Activated CD8-positive, alpha-beta memory T cell treated with anti-CD3 and anti-CD28 coated beads for 48 hours (primary cell): ENCODE measurements around the gene MKNK1.
A peak's percentile ranks its signal among the peaks of the same experiment; 100 is the strongest.

Experiments used
- DNase-seq, 3 experiments: peaks; one replicate each; pipeline ENCODE4 v3.0.0-alpha.2; 2020; ENCODE audit warnings: low read depth in 2 of 3, low spot score in 2 of 3

The MKNK1 gene

DNA sequence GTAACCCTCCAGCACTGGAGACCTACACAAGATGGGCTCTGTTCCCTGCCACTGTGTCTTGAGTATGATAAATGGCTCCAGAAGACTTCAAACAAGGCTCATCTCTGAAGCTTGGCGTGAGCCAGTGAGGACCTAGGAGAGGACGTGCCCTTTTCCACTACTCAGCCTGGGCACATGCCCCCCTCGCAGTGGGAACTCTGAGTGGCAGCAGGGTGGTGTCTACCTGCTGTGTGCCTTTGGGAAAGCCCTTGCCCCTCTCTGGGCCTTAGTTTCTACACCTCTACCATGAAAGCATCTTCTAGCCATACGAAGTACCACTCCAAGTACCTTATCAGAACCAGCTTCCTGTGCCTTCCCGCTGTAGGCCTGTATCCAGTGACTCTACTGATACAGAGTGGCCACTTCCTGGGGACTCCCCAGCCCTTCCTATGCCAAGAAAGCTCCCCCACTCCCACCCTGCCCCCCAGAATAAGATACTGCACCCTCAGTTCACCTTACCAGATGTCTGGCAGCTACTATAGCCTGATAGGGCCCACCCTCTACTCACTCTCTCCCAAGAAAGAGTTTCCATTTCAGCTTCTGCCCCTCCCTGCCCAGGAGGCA, 15.7 kb upstream of the MKNK1 start:
- no peak for DNase-seq

DNA sequence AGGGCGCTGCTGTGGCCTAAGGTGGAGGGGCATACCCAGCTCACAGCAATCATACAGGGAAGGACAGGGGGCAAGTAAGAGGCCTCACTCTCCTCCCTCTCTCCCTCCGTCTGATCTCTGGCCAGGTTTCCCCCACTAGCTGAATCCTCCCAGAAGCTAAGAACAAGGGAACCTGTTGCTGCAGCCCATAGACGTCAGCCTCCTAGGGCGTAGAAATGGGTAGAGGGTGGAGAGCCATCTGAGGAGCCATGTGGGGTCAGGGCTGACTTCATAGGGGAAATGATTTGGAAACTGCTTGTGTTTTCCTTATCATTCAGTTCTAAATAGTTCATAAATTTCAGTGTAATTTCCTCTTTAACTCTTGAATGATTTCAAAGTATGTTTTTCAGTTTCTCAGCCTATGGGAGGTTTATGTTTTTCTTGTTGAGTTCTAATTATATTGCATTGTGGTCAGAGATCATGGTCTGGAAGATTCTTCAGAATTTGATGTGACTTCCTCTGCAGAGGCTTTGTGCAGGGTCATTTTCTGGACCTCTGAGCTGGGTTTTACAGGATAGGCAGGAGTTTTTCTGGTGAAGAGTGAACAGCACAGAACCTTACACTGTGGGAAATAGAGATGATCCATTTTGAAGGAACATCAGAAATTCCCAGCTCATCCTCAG, 14.8 kb upstream of the MKNK1 start:
- no peak for DNase-seq

DNA sequence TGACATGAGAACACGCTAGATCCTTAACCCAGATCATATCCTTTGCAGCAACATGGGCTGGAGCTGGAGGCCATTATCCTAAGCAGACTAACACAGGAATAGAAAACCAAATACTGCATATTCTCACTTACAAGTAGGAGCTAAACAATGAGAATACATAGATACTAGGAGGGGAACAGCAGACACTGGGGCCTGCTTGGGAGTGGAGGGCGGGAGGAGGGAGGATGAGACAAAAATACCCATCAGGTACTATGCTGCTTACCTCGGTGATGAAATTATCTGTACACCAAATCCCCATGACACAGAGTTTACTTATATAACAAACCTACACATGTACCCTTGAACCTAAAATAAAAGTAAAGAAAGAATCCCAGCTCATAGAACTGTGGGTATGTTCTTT, 13.8 kb upstream of the MKNK1 start:
- no peak for DNase-seq

DNA sequence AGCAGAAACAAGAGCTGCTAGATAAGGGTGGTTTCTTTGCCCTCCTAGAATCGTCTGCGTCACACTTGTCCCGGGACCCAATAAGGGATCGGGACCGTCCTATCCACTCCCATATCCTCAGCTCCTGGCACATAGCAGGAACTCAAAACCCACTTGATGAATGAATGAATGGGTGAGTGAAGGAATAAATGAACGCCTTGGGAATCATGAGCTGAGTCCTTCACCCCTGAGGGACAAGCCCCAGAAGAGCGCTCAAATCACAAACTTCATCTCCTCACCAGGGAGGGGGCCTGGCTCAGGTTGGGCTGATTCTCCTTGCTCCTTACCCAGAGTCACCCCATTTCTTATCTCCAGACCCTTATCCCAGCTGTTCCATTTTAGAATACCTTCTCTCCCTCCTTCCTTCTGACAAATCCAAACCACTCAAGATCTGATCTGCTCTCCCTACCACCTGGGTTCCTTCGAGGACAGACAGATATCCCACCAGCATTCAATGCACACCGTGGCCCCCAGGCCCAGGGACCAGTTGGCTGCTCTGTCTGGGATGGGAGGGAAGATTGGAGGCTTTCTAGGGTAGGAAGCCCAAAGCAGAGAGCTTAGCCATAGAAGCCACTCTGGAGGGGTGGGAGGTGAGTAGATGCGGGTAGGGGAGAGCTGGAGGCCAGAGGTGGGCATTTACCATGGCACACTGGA, 13.2 kb upstream of the MKNK1 start:
- no peak for DNase-seq

DNA sequence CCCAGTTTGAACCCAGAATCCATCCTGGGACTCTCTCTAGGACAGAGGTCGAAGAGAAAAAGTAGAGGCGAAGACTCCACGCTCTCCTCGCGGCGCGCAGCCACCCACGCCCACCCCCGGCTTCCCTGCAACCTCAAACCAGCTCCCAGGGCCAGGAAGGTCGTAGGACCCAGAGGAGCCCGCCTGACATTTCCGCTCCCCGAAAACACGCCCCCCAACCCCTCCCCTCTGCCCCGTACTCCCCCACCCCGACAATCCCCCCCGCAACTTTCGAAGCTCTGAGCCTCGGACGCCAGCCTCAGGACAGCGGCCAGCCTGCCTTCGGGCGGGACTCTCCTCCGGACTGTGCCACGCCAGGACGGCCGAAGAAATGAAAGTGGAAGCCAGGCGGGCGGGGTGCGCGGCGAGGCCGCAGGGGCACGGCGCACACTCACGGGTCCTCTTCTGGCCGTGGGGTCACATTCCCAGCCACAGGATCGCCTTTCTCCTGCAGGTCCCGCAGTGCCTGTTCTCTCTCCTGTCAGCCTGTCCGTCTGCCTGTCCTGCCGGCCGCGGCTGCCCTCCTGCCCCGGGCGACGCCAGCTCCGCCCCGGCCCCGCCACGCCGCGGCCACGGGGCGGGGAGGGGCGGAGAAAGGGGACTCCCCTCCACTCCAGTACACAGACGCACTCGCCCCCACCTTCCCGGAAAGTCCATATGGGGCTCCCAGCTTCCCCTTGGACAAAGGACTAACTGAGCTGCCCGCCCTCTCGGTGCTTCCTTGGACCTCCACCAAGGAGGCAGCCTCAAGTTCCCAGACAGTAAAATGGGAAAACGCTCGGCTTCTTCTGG, 12.4 kb upstream of the MKNK1 start, which contains the start of gene MOB3C:
TSS of gene MOB3C (minus strand) at position 535 of the 831 bp plus-strand sequence. CDS start 3,490 bp downstream, outside the sequence.
- peak; percentile 15 to 38 (median 30) for DNase-seq

DNA sequence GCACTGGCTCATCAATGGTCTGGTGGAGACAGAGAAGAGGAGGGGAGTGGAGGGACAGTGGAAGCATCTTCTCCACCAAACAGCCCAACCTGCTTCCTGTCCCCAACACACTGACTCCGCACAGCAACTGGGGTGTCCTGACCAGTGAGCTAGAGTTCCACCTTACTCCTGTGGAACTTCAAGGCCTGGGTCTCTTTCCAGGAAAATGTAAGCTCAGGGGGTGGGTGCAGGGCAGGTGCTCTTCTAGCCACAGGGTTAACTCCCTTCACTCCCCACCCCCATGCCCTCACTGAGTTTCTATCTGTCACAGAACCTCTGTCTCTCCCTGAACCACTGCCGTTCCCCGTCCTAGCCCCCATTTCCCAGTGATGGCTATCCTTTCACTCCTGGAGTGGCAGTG, 11.7 kb upstream of the MKNK1 start:
- DNase-seq: no peak

DNA sequence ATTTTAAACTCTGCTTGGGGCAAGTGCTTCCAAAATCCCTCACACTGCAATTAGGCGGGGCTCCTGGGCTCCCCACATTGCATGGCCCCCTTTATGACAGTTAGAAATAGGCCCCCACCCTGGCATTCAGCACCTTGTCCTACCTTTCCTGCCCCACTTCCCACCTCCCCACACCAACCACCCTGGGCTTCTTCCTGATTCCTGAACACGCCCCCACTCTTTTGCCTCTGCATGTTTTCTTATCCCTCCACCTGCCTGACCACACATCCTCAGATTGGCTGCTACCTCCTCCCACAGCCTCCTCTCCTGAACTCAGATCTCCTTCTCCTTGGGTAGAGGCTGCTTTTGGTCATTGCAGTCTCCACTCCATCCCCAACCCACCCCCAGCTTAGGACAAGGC, 11.0 kb upstream of the MKNK1 start:
- DNase-seq: no peak

DNA sequence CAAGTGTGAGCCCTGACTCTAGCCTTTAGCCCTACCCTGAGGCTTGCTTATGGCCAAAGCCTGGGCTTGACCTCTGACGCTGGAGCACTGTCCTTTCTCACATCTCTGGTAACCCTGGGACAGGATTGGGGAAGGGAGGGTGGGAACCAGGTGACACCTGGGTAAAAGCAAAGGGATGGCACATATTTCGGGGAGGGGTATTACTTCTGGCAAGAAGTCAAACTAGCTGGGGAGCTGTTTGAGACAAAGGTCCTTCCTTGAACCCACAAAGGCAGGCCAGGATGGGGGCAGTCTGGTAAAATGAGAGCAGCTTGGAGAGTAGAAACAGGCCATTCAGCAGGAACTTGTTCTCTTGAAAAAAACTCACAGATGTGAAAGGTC, 10.5 kb upstream of the MKNK1 start:
- no peak for DNase-seq

DNA sequence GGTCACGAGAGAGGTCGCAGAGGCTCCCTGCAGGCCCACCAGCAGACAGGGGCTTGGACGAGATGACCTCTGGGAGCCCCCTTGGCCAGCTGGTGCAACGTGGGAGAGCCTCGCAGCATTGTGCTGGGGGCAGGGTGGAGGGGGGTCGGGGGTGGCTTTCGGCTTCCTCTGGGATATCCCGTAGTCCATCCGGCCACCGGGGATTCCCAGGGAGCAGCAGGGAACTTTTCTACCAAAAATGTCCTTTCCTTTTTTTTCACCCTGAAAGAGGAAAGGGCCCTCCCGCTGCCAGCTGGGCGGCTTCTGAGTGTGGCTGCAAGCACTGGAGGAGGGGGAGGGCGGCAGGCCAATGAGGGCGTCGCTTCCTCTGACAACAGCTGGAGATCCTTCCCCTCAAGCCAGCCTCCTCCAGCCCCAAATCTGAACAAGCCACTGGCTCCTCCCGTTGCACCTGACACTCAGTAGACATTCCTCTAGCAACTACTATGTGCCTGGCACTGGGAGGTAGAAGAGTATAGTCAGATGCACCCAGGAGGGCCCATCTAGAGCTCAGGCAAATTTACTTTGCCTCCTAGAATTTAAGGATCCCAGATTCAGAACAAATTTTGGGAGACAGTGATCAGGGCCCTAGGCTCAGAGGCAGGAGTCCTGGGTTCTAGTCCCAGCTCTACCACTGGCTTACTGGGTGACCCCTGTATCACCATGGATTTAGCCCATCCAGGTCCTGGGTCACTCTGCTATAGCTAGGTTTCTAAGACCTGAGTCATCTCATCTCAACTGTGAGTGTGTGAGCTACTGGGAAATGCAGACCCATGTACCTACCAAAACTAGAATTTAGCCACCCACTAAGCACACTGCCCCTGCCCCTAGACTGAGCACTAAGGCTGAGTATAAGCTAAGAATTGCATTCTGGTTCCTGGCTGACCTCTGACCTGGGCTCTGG, 9.9 kb upstream of the MKNK1 start:
- DNase-seq: no peak

DNA sequence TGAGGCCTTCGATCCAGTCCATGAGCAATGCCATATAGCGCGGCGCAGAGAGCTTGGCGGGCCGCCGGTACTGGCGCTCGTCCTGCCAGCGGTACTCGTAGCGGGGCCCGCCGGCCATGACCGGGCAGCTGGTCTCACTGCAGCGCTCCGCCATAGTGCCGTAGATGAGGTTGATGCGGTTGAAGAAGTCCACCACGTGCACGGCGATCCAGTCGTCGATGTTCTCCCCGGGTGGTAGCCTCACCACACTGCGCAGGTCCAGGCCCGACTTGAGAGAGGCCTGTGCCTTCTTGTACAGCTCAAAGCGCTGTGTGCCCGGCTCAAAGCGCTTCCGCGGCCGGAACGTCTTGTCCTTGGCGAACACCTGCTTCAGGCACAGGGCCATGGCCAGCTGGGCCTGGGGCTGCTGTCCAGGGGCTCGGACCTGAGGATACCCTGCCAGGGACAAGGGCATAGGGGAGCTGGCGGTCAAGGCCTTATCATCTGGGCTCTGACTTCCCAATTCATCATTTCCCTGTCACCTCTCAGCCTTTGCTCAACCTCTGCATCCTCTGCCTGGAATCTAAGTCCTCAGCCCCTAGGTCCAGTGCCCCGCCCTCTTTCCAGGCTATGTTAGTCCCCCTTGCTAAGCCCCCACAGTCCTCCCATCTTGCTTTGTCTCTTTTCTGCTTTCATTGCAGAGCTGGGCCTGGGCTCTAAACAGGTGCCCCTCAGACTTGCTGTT, 9.0 kb upstream of the MKNK1 start:
- DNase-seq: no peak

DNA sequence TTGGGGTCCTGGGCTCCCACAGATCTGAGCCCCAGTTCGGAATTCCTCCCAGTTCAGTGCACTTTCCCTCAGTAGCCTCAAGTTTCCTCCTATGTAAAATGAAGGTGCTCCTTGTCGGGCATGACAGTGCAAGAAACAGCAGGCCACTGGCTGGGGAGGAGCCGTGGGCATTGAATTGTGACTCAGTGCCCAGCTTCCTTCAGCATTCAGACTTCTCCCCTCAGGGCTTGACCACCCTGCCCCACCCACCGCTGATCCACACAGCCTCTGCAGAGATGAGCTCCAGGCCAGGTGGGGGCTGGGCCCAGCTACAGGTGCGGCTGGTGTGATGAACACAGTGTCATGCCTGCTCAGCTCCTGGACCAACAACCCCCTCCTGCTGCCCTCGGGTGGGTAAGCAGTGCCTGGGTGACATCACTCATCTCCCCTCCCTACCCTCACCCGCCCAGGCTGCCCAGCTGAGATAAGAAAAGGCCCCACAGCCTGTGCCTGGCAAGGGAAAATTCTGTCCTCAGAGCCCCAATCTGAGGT, 7.7 kb upstream of the MKNK1 start:
- DNase-seq: no peak

DNA sequence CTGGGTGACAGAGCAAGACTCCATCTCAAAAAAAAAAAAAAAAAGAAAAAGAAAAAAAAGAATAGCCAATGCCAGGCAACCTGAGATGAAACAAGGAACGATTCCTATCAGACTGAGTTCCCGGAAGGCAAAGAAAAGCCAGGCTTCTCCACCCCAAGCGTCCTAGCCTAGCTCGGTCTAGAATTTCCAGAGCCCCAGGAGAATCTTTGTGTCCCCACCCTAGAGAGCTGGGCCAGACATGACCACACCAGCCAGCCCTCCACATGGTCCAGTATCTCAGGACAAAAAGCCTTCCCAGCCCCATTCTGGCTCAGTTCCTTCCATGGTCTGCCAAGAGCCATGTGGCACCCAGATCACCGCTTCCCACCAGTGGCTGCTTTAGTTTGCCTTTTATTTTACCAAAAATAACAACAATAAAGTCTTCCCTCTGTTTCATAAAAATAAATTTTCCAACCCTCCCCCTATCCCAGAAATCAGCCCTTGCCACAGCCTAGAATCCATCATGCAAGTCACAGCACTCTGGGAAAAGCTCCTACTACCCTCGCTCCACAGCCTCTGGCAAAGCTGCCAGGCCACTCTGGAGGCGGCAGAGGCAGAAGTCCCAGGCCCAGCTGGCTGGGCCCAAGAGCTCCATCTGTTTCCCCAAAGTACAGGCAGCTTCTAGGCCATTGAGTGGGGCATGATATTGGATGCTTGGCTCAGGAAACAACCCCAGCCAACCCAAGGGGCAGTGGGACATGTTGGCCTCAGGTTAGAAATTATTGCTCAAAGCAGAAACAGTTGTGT, 3.5 kb upstream of the MKNK1 start:
- DNase-seq: no peak

DNA sequence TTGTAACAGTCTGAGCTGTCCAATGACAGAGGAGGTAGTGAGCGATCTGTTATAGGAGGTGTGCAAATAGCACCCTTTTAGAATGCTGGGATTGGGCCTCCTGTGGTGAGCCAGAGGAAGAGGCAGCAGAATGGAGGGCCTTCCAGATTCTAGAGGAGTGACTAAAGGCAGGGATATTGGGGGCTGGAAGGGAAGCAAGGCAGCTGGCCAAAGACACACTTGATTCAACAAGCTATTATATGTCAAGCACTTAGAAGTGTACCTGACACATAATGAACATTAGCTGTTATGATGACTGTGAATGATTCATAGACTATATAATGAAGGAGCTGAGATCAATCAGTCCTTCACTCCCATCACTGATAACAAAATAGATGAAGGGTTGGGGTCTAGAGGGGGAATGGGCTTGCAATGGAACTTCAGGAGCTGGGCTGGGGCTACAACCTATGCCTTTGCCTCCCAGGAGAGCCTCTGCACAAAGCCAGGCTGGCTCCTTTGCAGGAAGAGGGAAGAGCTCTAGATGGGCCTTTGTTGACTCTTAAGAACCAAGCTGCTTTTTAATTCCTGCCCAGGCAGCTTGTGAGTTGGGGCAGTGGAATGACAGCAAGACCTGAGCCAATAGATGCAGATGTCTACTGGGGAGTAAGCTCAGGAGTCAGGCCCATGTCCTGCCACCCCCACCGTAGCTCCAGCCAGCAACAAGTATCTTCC, 2.3 kb upstream of the MKNK1 start:
- no peak for DNase-seq

DNA sequence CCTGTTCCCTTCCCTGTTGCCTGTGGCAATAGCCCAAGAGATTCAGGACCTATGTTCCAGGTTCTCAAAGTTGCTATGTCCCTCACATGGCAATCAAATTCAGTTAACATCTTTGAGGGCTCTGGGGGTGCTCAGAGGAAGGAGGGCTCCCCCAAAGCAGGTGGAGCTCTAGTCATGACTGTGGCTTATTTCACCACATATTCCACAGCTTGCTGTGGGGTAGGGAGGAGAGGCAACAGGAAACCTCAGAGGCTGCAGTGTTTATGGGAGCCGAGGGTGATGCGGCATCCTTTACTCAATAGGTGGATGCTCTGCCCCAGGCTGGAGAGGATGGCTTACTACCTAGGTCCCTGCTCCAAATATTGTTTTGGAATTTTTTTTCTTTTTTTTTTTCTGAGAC, 1.2 kb upstream of the MKNK1 start:
- no peak for DNase-seq

DNA sequence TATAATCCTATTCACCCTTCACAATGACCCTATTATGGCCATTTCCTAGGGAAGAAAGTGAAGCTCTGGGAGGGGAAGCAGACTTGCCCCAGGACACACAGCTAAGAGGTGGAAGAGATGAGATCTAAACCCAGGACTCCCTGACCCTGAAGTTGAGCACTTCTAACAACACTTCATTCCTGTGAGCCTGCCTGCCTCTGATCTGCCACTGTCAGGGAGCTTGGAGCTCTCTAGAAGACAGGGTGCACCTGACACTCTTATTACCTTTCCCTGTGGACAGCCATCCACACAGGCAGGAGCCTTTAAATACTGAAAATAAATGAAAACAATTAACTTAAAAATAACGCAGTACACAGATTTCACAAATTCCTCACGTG, 599 bp downstream of the MKNK1 start:
- DNase-seq: no peak

DNA sequence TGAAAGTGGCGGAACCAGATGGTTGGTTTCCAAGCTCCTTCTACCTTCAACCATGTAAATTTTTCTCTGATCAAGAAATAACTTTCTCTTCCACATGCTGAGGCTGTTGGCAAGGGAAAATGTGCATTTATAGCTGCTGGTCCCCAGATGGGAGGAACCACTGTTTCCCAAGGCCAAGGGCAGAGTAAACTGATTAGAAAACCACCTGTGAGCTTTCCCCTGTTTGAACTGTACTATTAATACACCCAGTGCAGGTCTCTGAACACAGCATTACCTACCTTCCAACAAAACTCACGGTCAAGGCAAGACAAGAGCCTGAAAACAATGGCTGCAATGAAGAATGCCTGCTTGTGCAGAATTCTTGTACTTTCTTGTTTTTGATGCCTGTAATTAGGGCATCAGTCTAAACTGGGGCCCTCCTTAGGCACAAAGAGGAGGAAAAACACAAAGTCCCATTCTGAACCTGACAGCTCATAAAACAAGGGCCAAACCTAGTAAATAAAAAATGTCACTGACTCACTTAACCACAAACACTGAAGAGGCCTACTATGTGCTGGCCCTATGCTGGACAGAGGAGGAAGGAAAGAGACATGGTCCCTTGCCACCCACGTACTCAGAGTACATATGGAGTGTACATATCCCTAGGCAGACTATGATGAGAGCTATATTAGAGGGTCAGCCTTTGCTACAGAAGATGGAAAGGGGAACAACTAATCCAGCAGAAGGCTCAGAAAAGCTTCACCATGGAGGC, 2.6 kb downstream of the MKNK1 start:
- no peak for DNase-seq
